GM19023 (cell line): ENCODE data around the gene SPATS2.
"Not testable (repeated sequence)": the region's sequence is repeated elsewhere in the genome, so short reads cannot be mapped to it uniquely, and the experiment has no call there.

Source experiments
- ATAC-seq: cut with Tn5 transposase; IDR thresholded peaks from one replicate; pipeline ENCODE4 v1.9.1; 2021; ENCODE audit warnings: mild to moderate bottlenecking, moderate library complexity; ENCODE audit not compliant: unreplicated experiment

The SPATS2 gene

GRCh38 chr12:49403971-49404450 is 36.7 kb downstream of the SPATS2 start:
- ATAC-seq = no peak

DNA sequence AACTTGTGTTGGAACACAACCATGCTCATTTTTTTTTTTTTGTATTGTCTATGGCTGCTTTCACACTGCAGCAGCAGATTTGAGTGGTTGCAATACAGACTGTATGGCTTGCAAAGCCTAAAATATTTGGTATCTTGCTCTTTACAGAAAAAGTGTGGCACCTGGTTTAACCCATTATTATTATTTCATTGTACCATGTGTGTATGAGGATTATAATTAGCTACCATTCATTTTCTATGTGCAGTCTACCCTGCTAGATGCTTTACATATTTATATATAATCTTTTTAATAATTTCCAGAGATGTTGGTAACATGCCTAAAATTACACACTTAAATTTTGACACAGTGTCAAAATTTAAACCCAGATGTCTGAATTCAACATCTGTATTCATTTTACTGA is 37.7 kb downstream of the SPATS2 start:
- ATAC-seq = no peak

DNA sequence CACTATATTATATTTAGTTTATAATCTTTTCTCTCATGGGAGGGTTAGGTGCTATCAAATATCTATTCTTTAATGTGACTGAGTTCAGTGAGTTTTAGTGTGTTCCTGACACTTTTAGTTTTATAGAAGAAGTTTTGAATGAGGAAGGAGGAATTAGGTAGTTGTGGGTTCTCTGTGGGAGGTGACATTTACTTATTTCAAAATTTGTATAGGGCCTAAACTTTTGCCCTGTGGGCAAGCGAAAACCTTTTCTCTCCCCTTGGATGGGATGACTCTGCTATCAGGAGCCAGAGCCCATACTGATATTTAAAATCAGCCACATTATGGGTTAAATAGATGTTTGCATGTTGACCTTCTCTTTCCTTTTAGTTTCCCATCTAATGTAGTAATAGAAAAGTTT is 43.6 kb downstream of the SPATS2 start:
- ATAC-seq = no peak

GRCh38 chr12:49413010-49413409 is 45.7 kb downstream of the SPATS2 start:
- ATAC-seq = no peak

DNA sequence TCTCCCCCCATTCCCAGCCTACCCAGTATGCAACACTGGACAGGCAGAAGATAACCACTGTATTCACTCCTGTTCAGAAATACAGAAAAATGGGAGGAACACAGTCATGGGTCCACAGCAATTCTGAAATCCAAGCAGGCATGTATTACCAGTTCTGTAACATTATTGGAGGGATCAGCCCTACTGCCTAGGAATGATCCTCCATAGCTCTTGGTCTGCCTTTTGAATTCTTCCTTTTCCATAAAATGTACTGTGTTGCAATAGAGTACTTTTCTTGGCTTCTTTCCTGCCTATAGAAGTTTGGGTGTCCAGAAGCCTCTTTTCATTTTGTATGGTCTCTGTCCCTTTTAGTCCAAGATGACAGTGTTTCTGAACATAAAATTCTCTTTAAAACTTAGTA is 46.5 kb downstream of the SPATS2 start:
- ATAC-seq = no peak

DNA sequence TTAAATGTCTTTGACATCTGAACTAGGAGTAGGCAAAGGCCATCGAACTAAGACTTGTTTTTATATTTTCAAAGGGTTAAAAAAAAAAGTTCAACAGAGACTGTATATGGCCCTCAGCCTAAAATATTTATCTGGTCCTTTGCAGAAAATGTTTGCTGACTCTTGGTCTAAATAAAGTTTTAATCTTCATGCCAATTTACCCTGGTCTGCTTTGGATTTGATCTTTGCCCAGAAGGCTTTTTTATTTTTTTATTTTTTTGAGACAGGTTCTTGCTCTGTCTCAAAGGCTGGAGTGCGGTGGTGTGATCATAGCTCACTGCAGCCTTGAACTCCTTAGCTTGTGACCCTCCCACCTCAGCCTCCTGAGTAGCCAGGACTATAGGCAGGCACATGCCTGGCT is 47.1 kb downstream of the SPATS2 start:
- ATAC-seq = no peak

DNA sequence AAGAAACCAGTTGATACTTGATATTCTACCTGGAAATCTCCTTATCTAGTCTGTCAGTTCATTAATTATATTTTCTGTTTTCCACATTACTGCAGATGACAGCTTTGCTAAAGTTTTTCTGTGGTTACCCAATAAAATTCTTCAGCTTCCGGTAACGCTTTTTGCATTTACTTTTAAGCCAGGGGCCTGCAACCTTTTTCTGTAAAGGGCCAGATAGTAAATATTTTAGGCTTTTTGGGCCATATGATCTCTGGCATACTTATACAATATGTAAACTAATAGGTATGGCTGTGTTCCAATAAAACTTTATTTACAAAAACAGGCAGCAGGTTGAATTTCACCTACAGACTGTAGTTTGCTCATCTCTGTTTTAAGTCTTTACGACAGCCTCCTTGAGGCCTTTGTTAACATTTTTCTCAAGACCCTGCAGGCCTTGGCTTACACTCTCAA is 48.3 kb downstream of the SPATS2 start:
- no peak for ATAC-seq

GRCh38 chr12:49416892-49417291 is 49.6 kb downstream of the SPATS2 start:
- ATAC-seq = no peak

- no peak for ATAC-seq
Observed at GRCh38 chr12:49417558-49417957, 50.3 kb downstream of the SPATS2 start.

DNA sequence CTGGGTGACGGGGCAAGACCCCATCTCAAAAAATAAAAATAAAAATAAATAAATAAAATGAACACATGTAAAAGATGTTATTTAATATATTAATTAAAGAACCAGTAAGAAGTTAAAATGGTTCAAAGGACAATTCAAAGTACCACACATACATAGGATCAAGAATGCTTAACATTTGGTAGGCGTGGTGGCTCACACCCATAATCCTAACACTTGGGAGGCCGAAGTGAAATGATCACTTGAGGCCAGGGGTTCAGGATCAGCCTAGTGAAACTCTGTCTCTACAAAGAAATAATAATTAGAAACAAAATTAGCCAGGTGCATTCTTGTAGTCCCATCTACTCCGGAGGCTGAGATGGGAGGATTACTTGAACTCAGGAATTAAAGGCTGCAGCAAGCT is 53.3 kb downstream of the SPATS2 start:
- ATAC-seq = no peak

GRCh38 chr12:49422114-49422513 is 54.9 kb downstream of the SPATS2 start:
- ATAC-seq = no peak

GRCh38 chr12:49428793-49429192 is 61.5 kb downstream of the SPATS2 start:
- no peak for ATAC-seq

DNA sequence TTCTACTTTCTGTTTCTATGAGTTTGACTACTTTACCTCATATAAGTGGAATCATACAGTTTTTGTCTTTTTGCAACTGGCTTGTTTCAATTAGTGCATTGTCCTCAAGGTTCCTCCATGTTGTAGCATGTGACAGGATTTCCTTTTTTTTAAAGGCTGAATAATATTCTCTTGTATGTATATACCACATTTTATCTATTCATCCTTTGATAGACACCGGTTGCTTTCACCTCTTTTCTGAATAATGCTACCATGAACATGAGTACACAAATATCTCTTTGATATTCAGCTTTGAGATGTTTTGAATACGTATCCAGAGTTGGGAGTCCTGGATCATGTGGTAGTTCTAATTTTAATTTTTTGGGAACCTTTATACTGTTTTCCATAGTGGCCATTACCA is 65.4 kb downstream of the SPATS2 start:
- ATAC-seq = no peak

DNA sequence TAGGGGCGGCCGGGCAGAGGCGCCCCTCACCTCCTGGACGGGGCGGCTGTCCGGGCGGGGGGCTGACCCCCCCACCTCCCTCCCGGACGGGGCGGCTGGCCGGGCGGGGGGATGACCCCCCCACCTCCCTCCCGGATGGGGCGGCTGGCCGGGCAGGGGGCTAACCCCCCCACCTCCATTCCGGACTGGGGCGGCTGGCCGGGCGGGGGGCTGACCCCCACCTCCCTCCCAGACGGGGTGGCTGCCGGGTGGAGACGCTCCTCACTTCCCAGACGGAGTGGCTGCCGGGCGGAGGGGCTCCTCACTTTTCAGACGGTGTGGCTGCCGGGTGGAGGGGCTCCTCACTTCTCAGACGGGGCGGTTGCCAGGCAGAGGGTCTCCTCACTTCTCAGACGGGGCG is 69.5 kb downstream of the SPATS2 start:
- ATAC-seq = not testable (repeated sequence)

GRCh38 chr12:49439042-49439441 is 71.8 kb downstream of the SPATS2 start:
- ATAC-seq = no peak

DNA sequence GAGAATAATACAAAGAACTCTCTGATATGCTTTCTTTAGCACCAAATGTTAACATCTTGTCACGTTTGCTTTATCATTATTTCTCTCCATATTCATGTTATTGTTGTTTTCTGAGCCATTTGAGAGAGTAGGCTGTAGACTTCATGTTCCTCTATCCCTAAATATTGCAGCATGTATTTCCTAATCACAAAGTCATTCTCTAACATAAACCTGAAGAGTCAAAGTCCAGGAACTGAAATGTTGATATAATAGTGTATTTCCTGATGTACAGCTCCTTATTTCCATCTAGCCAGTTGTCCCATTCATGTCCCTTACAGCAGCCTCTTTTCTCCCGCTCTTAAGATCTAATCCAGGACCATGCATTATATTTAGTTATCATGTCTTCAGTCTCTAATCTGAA is 72.8 kb downstream of the SPATS2 start:
- ATAC-seq = no peak

GRCh38 chr12:49442915-49443314 is 75.7 kb downstream of the SPATS2 start:
- no peak for ATAC-seq

DNA sequence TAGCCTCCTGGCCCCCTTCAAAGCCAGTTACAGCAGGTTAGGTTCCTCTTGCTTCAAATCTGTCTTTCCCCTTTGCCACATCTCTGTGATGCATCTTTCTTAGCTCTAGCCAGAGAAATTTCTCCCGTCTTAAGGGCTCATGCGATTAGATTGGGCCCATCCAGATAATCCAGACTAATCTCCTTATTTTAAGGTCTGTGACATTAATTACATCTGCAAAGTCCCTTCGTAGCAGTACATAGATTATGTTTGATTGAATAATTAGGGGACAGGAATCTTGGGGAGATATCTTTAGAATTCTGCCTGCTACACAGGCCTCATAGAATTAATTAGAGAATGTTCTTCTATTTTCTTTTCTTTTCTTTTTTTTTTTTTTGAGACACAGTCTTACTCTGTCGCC is 79.3 kb downstream of the SPATS2 start:
- ATAC-seq = no peak

GRCh38 chr12:49448858-49449257 is 81.6 kb downstream of the SPATS2 start:
- no peak for ATAC-seq

GRCh38 chr12:49451468-49452259 is 84.4 kb downstream of the SPATS2 start:
- peak; percentile 62 for ATAC-seq

- ATAC-seq = no peak
Observed at GRCh38 chr12:49455501-49455900, 88.2 kb downstream of the SPATS2 start.

DNA sequence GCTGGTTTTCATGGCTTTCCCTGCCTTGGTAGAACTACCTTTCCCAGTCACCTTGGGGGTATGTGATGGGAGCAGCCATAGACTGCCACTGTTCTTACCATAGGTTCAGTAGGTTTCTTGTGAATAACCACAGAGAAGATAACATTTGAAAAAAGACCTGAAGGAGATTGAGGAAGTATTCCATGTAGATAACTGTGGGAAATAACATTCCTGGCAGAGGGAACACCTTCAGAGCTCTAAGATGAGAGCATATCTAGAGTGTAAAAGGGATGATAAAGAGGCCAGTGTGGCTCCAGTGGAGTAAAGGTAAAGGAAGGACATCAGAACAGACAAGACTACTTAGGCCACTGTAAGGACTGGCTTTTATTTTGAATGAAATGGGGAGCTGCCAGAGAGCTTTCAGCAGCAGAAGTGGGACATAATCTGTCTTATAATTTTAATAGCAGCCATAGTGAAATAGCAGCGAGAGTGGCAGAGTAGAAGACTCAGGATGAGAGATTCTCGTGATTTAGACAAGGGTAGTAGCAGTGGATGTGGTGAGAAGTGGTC is 88.9 kb downstream of the SPATS2 start:
- no peak for ATAC-seq

- no peak for ATAC-seq
Observed at GRCh38 chr12:49458816-49459215, 91.6 kb downstream of the SPATS2 start.
